Activated gamma-delta T cell treated with Interleukin-2 at 50 U/mL for 16 hours (primary cell): ENCODE results near the gene TMEM86A.
"Not testable (repeated sequence)": the region's sequence is repeated elsewhere in the genome, so short reads cannot be mapped to it uniquely, and the experiment has no call there.

Source experiments
- DNase-seq: peaks from one replicate; pipeline ENCODE4 v3.0.0-alpha.2; 2020

Gene TMEM86A

GRCh38 chr11:18698341-18699268, at the start of gene TMEM86A:
TMEM86A (plus strand) TSS chr11:18698779; CDS start chr11:18698887, 108 bp downstream.
- peak; percentile 87 for DNase-seq

- DNase-seq = no peak
Measured at GRCh38 chr11:18650353-18650752, 48.2 kb upstream of the TMEM86A start.

- peak; percentile 16 for DNase-seq
Measured at GRCh38 chr11:18650859-18651557, 47.6 kb upstream of the TMEM86A start.

- DNase-seq = no peak
Measured at GRCh38 chr11:18657673-18658072, 40.9 kb upstream of the TMEM86A start.

- not testable (repeated sequence) for DNase-seq
Measured at GRCh38 chr11:18665353-18665872, 33.2 kb upstream of the TMEM86A start.

- DNase-seq = no peak
Measured at GRCh38 chr11:18668131-18668530, 30.4 kb upstream of the TMEM86A start.

- no peak for DNase-seq
Measured at GRCh38 chr11:18669219-18669596, 29.4 kb upstream of the TMEM86A start.

- DNase-seq = no peak
Measured at GRCh38 chr11:18669711-18670110, 28.9 kb upstream of the TMEM86A start.

- DNase-seq = no peak
Measured at GRCh38 chr11:18671246-18671645, 27.3 kb upstream of the TMEM86A start.

GRCh38 chr11:18672209-18672608, 26.4 kb upstream of the TMEM86A start:
- DNase-seq = peak; percentile 36

- no peak for DNase-seq
Measured at GRCh38 chr11:18676803-18677202, 21.8 kb upstream of the TMEM86A start.

GRCh38 chr11:18677560-18677959, 21.0 kb upstream of the TMEM86A start:
- DNase-seq = no peak

- DNase-seq = not testable (repeated sequence)
Measured at GRCh38 chr11:18681949-18682348, 16.6 kb upstream of the TMEM86A start.

- no peak for DNase-seq
Measured at GRCh38 chr11:18682466-18682865, 16.1 kb upstream of the TMEM86A start.

GRCh38 chr11:18684267-18684666, 14.3 kb upstream of the TMEM86A start:
- DNase-seq = no peak

GRCh38 chr11:18691467-18692140, 7.0 kb upstream of the TMEM86A start:
- not testable (repeated sequence) for DNase-seq

- DNase-seq = no peak
Measured at GRCh38 chr11:18692941-18693760, 5.4 kb upstream of the TMEM86A start.

- no peak for DNase-seq
Measured at GRCh38 chr11:18696638-18697225, 1.8 kb upstream of the TMEM86A start.

- no peak for DNase-seq
Measured at GRCh38 chr11:18697576-18697975, 1.0 kb upstream of the TMEM86A start.

GRCh38 chr11:18699269-18699596, 654 bp downstream of the TMEM86A start:
- no peak for DNase-seq

GRCh38 chr11:18699848-18700261, 1.3 kb downstream of the TMEM86A start:
- DNase-seq = no peak

GRCh38 chr11:18700375-18700774, 1.8 kb downstream of the TMEM86A start:
- no peak for DNase-seq
